Hepatocyte (in vitro differentiated cells): Measurements from ENCODE around the gene KIRREL3. TPM values are rescaled to one million over a fixed set of nuclear protein-coding genes. Genes with fewer than 3 reads are reported as not detected.

Experiments used
- DNase-seq: peaks from one replicate; pipeline ENCODE4 v3.0.0-alpha.2; 2016; ENCODE audit warnings: low spot score
- H2AFZ ChIP-seq: fragments of 200-600 bp; sonication (generic); 2 replicates; pipeline ENCODE4 v1.6.0; 2016; ENCODE audit warnings: antibody characterized with exemption, mild to moderate bottlenecking
- H3K27ac ChIP-seq: fragments of 200-600 bp; sonication (generic); 2 replicates; pipeline ENCODE4 v1.5.1; 2016; ENCODE audit warnings: mild to moderate bottlenecking
- H3K27me3 ChIP-seq: fragments of 200-600 bp; sonication (generic); 2 replicates; pipeline ENCODE4 v1.6.1; 2016
- H3K36me3 ChIP-seq: fragments of 200-600 bp; sonication (generic); replicated peaks from 2 replicates; pipeline ENCODE4 v1.5.1; 2016; ENCODE audit warnings: low read depth; ENCODE audit not compliant: insufficient read depth
- H3K4me1 ChIP-seq: fragments of 200-600 bp; sonication (generic); 2 replicates; pipeline ENCODE4 v1.5.1; 2016; ENCODE audit warnings: mild to moderate bottlenecking, moderate library complexity; ENCODE audit not compliant: insufficient read depth
- H3K4me2 ChIP-seq: fragments of 200-600 bp; sonication (generic); 2 replicates; pipeline ENCODE4 v1.6.0; 2016
- H3K4me3 ChIP-seq: fragments of 200-600 bp; sonication (generic); 2 replicates; pipeline ENCODE4 v1.5.1; 2016; ENCODE audit warnings: mild to moderate bottlenecking
- H3K79me2 ChIP-seq: fragments of 200-600 bp; sonication (generic); 2 replicates; pipeline ENCODE4 v1.6.0; 2017; ENCODE audit warnings: mild to moderate bottlenecking
- H3K9me2 ChIP-seq: fragments of 200-600 bp; sonication (generic); replicated peaks from 2 replicates; pipeline ENCODE4 v1.6.0; 2017; ENCODE audit warnings: mild to moderate bottlenecking; ENCODE audit not compliant: insufficient read depth
- H3K9me3 ChIP-seq: fragments of 200-600 bp; sonication (generic); 2 replicates; pipeline ENCODE4 v1.5.1; 2016; ENCODE audit warnings: low read depth, mild to moderate bottlenecking
- H4K20me1 ChIP-seq: fragments of 200-600 bp; sonication (generic); 2 replicates; pipeline ENCODE4 v1.6.0; 2016; ENCODE audit warnings: mild to moderate bottlenecking; ENCODE audit not compliant: insufficient read depth, poor library complexity, severe bottlenecking
- EZH2 ChIP-seq: fragments of 200-600 bp; sonication (generic); IDR thresholded peaks from 2 replicates; pipeline ENCODE4 v1.6.1; 2016; ENCODE audit warnings: antibody characterized with exemption, mild to moderate bottlenecking, borderline replicate concordance
- EZH2phosphoT487 ChIP-seq: fragments of 200-600 bp; sonication (generic); IDR thresholded peaks from one replicate; pipeline ENCODE4 v1.6.1; 2018; ENCODE audit warnings: antibody characterized with exemption, mild to moderate bottlenecking, low read depth, moderate library complexity; ENCODE audit not compliant: unreplicated experiment, severe bottlenecking
- WGBS: methylation state at CpG from one replicate; pipeline ENCODE4 v1.1.6; 2016; ENCODE audit warnings: low lambda C conversion rate; ENCODE audit errors: missing lambda C conversion rate; 5-methylcytosine and 5-hydroxymethylcytosine counted together
- polyA plus RNA-seq: library from polyadenylated mRNA; unstranded; fragments of >200 nt; fragmentation: Nextera tagmentation; extraction: Ambion mirVana; gene quantifications from 2 replicates; pipeline ENCODE4 v1.2.1, GENCODE V29; 2016
- total RNA-seq: library from RNA; depleted of rRNA; stranded (reverse); fragments of >200 nt; gene quantifications from 2 replicates; pipeline ENCODE4 v1.2.3, GENCODE V29; 2014
- TF ChIP-seq, protein P1 (sequence below): fragments of 200-600 bp; sonication (generic); IDR thresholded peaks from 2 replicates; pipeline ENCODE4 v1.5.1; 2016; ENCODE audit warnings: antibody characterized with exemption, mild to moderate bottlenecking; ENCODE audit not compliant: poor library complexity

The KIRREL3 gene
- total and polyA plus RNA-seq, 2 experiments from 2014 or later: 0.33 to 0.86 TPM

DNA sequence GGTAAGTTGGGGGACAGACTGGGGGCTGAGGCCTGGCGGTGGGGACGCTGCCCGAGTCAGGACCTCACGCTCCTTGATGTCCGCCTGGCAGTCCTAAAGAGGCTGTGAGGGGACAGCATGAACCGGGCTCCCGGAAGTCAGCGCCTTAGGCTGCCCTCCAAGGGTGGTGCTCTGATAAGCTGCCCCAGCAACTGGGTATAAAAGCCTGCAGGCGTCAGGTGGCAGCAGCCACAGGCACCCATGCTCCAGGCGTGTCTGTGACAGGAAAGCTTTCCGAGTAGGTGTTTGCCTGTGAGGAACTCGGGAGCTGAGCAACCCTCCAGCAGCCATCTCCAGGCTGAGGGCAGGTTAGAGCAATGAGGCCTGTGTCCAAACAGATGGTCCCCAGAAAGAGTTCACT is 592.1 kb downstream of the KIRREL3 start:
- Histone ChIP-seq H3K4me3 (no peak overlapping the region), H2AFZ (no peak overlapping the region), H3K27ac (no peak overlapping the region), H3K9me3 (no peaks in the 10 kb centered on the region), H3K27me3 (no peaks in the 10 kb centered on the region), H4K20me1 (no peaks in the 10 kb centered on the region), H3K4me1 (no peaks in the 10 kb centered on the region), H3K36me3 (no peaks in the 10 kb centered on the region), H3K4me2 (no peak overlapping the region), H3K9me2 (no peaks in the 10 kb centered on the region), H3K79me2 (no peaks in the 10 kb centered on the region)
- TF ChIP-seq, protein P1, sequence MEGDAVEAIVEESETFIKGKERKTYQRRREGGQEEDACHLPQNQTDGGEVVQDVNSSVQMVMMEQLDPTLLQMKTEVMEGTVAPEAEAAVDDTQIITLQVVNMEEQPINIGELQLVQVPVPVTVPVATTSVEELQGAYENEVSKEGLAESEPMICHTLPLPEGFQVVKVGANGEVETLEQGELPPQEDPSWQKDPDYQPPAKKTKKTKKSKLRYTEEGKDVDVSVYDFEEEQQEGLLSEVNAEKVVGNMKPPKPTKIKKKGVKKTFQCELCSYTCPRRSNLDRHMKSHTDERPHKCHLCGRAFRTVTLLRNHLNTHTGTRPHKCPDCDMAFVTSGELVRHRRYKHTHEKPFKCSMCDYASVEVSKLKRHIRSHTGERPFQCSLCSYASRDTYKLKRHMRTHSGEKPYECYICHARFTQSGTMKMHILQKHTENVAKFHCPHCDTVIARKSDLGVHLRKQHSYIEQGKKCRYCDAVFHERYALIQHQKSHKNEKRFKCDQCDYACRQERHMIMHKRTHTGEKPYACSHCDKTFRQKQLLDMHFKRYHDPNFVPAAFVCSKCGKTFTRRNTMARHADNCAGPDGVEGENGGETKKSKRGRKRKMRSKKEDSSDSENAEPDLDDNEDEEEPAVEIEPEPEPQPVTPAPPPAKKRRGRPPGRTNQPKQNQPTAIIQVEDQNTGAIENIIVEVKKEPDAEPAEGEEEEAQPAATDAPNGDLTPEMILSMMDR: no peak
- no peak for TF ChIP-seq EZH2
- no peak for TF ChIP-seq EZH2phosphoT487
- DNase-seq: no peak
- 92% methylated on average over 12 of the region's 12 CpGs for WGBS

DNA sequence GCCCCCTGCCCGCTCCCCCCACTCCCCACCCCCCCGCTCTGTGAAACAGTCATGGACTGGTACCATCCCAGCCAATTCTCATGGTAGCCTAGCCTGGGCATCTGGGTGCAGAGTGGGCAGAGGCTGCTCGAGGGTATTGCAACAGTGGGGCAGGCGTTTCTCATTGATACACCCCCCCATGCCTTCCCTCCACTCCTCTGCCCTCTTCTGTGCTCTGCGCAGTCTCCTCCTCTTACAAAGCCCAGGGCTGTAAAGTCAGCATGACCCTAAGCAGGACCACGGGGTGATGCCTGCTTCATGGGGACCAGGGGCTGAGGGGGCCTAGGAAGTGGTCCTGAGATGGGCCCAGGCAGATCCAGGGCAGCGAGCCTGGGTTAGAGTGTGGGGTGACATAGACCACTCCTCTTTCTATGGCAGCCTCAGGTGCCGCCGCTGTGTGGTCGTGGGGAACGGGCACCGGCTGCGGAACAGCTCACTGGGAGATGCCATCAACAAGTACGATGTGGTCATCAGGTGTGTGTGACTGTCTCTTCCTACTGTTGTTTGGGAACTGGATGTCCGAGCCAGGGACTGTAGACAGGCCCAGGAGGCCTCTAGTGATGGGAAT is 592.8 kb downstream of the KIRREL3 start:
- TF ChIP-seq, protein P1: no peak
- TF ChIP-seq EZH2phosphoT487: no peak
- no peak for TF ChIP-seq EZH2
- H4K20me1 ChIP-seq: no peaks in the 10 kb centered on the region
- H2AFZ ChIP-seq: no peak overlapping the region
- H3K79me2 ChIP-seq: no peaks in the 10 kb centered on the region
- H3K9me3 ChIP-seq: no peaks in the 10 kb centered on the region
- H3K4me1 ChIP-seq: no peaks in the 10 kb centered on the region
- DNase-seq: no peak
- H3K4me3 ChIP-seq: no peak overlapping the region
- H3K27ac ChIP-seq: no peak overlapping the region
- H3K27me3 ChIP-seq: no peaks in the 10 kb centered on the region
- WGBS: 93% methylated on average over 15 of the region's 15 CpGs
- no peaks in the 10 kb centered on the region for H3K36me3 ChIP-seq
- no peaks in the 10 kb centered on the region for H3K9me2 ChIP-seq
- no peak overlapping the region for H3K4me2 ChIP-seq

DNA sequence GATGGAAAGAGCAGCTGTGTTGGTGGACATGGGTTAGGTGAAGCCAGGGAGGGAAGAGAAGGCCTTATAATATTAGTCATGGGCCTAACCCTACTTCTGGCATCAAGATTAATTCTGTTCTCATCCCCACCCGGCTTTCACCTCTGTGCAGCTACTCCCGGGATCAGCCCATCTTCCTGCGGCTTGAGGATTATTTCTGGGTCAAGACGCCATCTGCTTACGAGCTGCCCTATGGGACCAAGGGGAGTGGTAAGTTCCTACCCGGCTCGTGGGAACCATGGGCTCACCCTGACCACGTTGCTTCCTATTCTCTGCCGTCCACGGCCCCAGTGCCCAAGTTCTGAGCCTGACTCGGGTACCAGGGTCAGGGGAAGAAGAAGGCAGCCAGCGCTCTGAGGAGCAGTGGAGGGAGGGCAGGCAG is 593.5 kb downstream of the KIRREL3 start:
- Histone ChIP-seq H3K4me2 (no peak overlapping the region), H3K27ac (no peak overlapping the region), H4K20me1 (no peaks in the 10 kb centered on the region), H3K79me2 (no peaks in the 10 kb centered on the region), H3K9me3 (no peaks in the 10 kb centered on the region), H3K27me3 (no peaks in the 10 kb centered on the region), H3K9me2 (no peaks in the 10 kb centered on the region), H3K4me3 (no peak overlapping the region), H2AFZ (no peak overlapping the region), H3K36me3 (no peaks in the 10 kb centered on the region), H3K4me1 (no peaks in the 10 kb centered on the region)
- DNase-seq: no peak
- TF ChIP-seq EZH2phosphoT487 (no peak), EZH2 (no peak)
- TF ChIP-seq, protein P1: no peak
- WGBS: 90% methylated on average over 12 of the region's 12 CpGs

DNA sequence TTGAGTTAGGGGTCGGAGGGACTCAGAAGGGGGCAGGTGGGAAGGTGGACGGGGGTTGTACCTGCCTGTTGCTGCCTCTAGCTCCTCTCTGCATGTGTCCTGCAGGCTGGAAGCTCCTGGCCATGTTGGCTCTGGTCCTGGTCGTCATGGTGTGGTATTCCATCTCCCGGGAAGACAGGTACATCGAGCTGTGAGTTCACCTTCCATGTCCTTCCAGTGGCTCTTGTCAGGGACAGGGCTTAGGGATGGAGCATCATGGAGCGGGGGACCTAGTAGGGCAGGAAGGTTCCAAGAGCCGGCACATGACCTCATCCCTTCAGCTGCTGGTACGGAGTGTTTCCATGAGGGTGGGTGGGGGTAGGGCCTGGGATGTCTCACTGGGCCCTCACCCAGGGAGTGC is 594.2 kb downstream of the KIRREL3 start:
- Histone ChIP-seq H3K79me2 (no peaks in the 10 kb centered on the region), H3K27me3 (no peaks in the 10 kb centered on the region), H2AFZ (no peak overlapping the region), H3K9me3 (no peaks in the 10 kb centered on the region), H4K20me1 (no peaks in the 10 kb centered on the region), H3K27ac (no peak overlapping the region), H3K4me2 (no peak overlapping the region), H3K9me2 (no peaks in the 10 kb centered on the region), H3K36me3 (no peaks in the 10 kb centered on the region), H3K4me3 (no peak overlapping the region), H3K4me1 (no peaks in the 10 kb centered on the region)
- no peak for DNase-seq
- 95% methylated on average over 3 of the region's 8 CpGs for WGBS
- no peak for TF ChIP-seq EZH2phosphoT487
- TF ChIP-seq, protein P1: no peak
- no peak for TF ChIP-seq EZH2
